Neural cell (in vitro differentiated cells): ENCODE measurements around the gene HOXC9. TPM values are rescaled to one million over a fixed set of nuclear protein-coding genes. Genes with fewer than 3 reads are reported as not detected.

Experiments
- H2AFZ ChIP-seq: fragments of 200-600, 300-800 bp; sonication (generic), shearing (Covaris generic); 2 replicates; pipeline ENCODE4 v1.6.0; 2014; ENCODE audit warnings: low read depth, mild to moderate bottlenecking, antibody characterized with exemption, low read length, moderate library complexity
- H3F3A ChIP-seq: fragments of 200-600 bp; shearing (Covaris generic); 2 replicates; pipeline ENCODE4 v1.6.1; 2016; ENCODE audit warnings: mild to moderate bottlenecking, moderate library complexity, mixed read lengths, antibody characterized with exemption, low read length; ENCODE audit not compliant: insufficient read depth, poor library complexity, severe bottlenecking
- H3K27ac ChIP-seq: fragments of 200-600, 300-800 bp; sonication (generic), shearing (Covaris generic); 2 replicates; pipeline ENCODE4 v1.5.1; 2014; ENCODE audit warnings: mild to moderate bottlenecking, low read length, moderate library complexity
- H3K27me3 ChIP-seq: fragments of 300-800, 200-600 bp; sonication (generic), shearing (Covaris generic); 2 replicates; pipeline ENCODE4 v1.6.0; 2014; ENCODE audit warnings: mild to moderate bottlenecking, low read depth, low read length, moderate library complexity; ENCODE audit not compliant: insufficient read depth
- H3K36me3 ChIP-seq: fragments of 300-800, 200-600 bp; sonication (generic), shearing (Covaris generic); 2 replicates; pipeline ENCODE4 v1.5.1; 2014; ENCODE audit warnings: mild to moderate bottlenecking, antibody characterized with exemption, low read length, moderate library complexity; ENCODE audit not compliant: insufficient read depth
- H3K4me2 ChIP-seq: fragments of 300-800, 200-600 bp; sonication (generic), shearing (Covaris generic); 2 replicates; pipeline ENCODE4 v1.6.0; 2014; ENCODE audit warnings: mild to moderate bottlenecking, low read length
- H3K4me3 ChIP-seq: fragments of 300-800, 200-600 bp; sonication (generic), shearing (Covaris generic); 2 replicates; pipeline ENCODE4 v1.5.1; 2014; ENCODE audit warnings: mild to moderate bottlenecking, low read length, moderate library complexity
- H3K79me2 ChIP-seq: fragments of 200-600 bp; shearing (Covaris generic); replicated peaks from 2 replicates; pipeline ENCODE4 v1.6.0; 2014; ENCODE audit warnings: mild to moderate bottlenecking, low read length, moderate library complexity; ENCODE audit not compliant: insufficient read depth
- H3K9ac ChIP-seq: fragments of 300-800, 200-600 bp; sonication (generic), shearing (Covaris generic); 2 replicates; pipeline ENCODE4 v1.6.1; 2016; ENCODE audit warnings: mild to moderate bottlenecking, low read length, mixed read lengths
- H3K9me2 ChIP-seq: fragments of 200-600 bp; shearing (Covaris generic); 2 replicates; pipeline ENCODE4 v1.6.1; 2016; ENCODE audit warnings: mild to moderate bottlenecking, low read length, mixed read lengths; ENCODE audit not compliant: insufficient read depth
- H3K9me3 ChIP-seq: fragments of 200-600, 300-800 bp; sonication (generic), shearing (Covaris generic); 2 replicates; pipeline ENCODE4 v1.6.1; 2016; ENCODE audit warnings: mild to moderate bottlenecking, mixed run types, low read length, moderate library complexity, mixed read lengths
- H4K20me1 ChIP-seq: fragments of 200-600 bp; shearing (Covaris generic); 2 replicates; pipeline ENCODE4 v1.6.1; 2016; ENCODE audit warnings: mild to moderate bottlenecking, mixed run types; ENCODE audit not compliant: insufficient read depth
- EP300 ChIP-seq: fragments of 450-650 bp; conservative IDR thresholded peaks from 2 replicates; pipeline ENCODE4 v1.6.1; 2014; ENCODE audit warnings: antibody characterized with exemption, mild to moderate bottlenecking, moderate library complexity; ENCODE audit not compliant: poor library complexity, severe bottlenecking
- EZH2 ChIP-seq: fragments of 200-600, 300-800 bp; shearing (Covaris generic), sonication (generic); IDR thresholded peaks from 2 replicates; pipeline ENCODE4 v1.6.1; 2014; ENCODE audit warnings: antibody characterized with exemption, low read length, borderline replicate concordance, mild to moderate bottlenecking; ENCODE audit not compliant: insufficient read depth, poor library complexity, severe bottlenecking
- MXI1 ChIP-seq: fragments of 450-650 bp; conservative IDR thresholded peaks from 2 replicates; pipeline ENCODE4 v1.6.1; 2014; ENCODE audit warnings: antibody characterized with exemption, mild to moderate bottlenecking; ENCODE audit not compliant: poor library complexity, severe bottlenecking
- POLR2AphosphoS5 ChIP-seq: IDR thresholded peaks from 2 replicates; pipeline ENCODE4 v1.6.1; 2012
- RAD21 ChIP-seq: fragments of 450-650 bp; conservative IDR thresholded peaks from 2 replicates; pipeline ENCODE4 v1.6.1; 2014; ENCODE audit warnings: antibody characterized with exemption, mild to moderate bottlenecking, moderate library complexity
- SMC3 ChIP-seq: fragments of 450-650 bp; conservative IDR thresholded peaks from 2 replicates; pipeline ENCODE4 v1.6.1; 2014; ENCODE audit warnings: antibody characterized with exemption, mild to moderate bottlenecking, moderate library complexity; ENCODE audit not compliant: poor library complexity
- TAF1 ChIP-seq: IDR thresholded peaks from 2 replicates; pipeline ENCODE4 v1.6.1; 2012; ENCODE audit warnings: low read depth
- polyA plus RNA-seq: library from polyadenylated mRNA; depleted of rRNA; stranded (reverse); fragments of >200 nt; gene quantifications from 2 replicates; pipeline ENCODE4 v1.2.3, GENCODE V29; 2014
- TF ChIP-seq, protein P1 (sequence below): IDR thresholded peaks from 2 replicates; pipeline ENCODE4 v1.6.1; 2012; ENCODE audit warnings: borderline replicate concordance
- TF ChIP-seq, protein P2 (sequence below): fragments of 450-650 bp; IDR thresholded peaks from 2 replicates; pipeline ENCODE4 v1.5.1; 2014; ENCODE audit warnings: antibody characterized with exemption, mild to moderate bottlenecking, moderate library complexity; ENCODE audit not compliant: poor library complexity, severe bottlenecking

HOXC9 gene
- polyA plus RNA-seq, 1 donor from 2014 or later: not detected

DNA sequence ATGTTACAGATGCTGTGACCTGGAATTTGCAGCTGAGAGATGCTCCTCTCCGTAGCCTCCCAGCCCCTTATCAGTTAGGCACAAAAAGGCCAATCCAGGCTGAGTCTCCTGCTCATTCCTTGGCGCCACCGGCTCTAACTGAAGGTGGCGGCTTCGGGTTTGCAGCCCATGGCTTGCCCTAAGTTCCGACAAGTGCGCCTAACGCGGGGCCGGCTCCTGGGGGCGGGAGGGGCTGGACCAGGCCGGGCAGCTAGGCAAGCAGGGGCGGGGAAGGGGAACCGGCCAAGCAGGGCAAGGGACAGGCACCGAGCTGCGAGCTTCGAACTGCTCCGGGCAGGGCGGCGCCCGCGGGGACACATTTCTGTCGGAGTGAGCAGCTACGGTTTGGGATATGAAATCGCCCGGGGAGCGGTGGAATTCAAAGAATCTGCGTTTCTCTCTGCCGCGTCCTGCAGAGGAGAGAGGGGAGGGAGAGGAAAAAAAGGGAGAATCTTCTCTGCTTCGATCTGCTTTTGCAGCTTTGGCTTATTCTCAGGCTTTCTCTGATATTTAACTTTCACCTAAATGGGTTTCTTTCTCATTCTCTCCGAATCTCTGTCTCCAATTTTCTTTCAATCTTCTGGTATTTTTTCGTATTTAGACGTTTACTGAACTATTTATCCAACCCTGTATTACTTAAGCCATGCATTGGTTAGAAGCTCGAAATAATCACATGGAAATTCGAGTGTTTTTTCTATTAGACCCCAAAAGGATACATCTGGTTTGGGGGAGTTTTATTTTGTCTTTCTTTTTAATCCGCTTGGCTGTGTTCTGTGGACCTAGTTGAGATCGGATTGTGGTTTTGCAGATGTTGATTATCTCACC lies 46.9 kb upstream of the HOXC9 start:
- Histone ChIP-seq H3K4me3 (no peak overlapping the region), H3F3A (no peaks in the 10 kb centered on the region), H2AFZ (no peak overlapping the region), H3K27ac (no peak overlapping the region), H3K9ac (no peak overlapping the region), H3K4me2 (no peak overlapping the region), H3K36me3 (no peaks in the 10 kb centered on the region), H3K9me3 (no peaks in the 10 kb centered on the region), H3K9me2 (no peaks in the 10 kb centered on the region), H4K20me1 (no peaks in the 10 kb centered on the region), H3K79me2 (no peaks in the 10 kb centered on the region), H3K27me3 (peaks cover 100% of the 10 kb centered on the region)
- TF ChIP-seq EZH2 (peak; percentile 87), SMC3 (no peak)
- TF ChIP-seq, protein P1, sequence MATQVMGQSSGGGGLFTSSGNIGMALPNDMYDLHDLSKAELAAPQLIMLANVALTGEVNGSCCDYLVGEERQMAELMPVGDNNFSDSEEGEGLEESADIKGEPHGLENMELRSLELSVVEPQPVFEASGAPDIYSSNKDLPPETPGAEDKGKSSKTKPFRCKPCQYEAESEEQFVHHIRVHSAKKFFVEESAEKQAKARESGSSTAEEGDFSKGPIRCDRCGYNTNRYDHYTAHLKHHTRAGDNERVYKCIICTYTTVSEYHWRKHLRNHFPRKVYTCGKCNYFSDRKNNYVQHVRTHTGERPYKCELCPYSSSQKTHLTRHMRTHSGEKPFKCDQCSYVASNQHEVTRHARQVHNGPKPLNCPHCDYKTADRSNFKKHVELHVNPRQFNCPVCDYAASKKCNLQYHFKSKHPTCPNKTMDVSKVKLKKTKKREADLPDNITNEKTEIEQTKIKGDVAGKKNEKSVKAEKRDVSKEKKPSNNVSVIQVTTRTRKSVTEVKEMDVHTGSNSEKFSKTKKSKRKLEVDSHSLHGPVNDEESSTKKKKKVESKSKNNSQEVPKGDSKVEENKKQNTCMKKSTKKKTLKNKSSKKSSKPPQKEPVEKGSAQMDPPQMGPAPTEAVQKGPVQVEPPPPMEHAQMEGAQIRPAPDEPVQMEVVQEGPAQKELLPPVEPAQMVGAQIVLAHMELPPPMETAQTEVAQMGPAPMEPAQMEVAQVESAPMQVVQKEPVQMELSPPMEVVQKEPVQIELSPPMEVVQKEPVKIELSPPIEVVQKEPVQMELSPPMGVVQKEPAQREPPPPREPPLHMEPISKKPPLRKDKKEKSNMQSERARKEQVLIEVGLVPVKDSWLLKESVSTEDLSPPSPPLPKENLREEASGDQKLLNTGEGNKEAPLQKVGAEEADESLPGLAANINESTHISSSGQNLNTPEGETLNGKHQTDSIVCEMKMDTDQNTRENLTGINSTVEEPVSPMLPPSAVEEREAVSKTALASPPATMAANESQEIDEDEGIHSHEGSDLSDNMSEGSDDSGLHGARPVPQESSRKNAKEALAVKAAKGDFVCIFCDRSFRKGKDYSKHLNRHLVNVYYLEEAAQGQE: no peak

DNA sequence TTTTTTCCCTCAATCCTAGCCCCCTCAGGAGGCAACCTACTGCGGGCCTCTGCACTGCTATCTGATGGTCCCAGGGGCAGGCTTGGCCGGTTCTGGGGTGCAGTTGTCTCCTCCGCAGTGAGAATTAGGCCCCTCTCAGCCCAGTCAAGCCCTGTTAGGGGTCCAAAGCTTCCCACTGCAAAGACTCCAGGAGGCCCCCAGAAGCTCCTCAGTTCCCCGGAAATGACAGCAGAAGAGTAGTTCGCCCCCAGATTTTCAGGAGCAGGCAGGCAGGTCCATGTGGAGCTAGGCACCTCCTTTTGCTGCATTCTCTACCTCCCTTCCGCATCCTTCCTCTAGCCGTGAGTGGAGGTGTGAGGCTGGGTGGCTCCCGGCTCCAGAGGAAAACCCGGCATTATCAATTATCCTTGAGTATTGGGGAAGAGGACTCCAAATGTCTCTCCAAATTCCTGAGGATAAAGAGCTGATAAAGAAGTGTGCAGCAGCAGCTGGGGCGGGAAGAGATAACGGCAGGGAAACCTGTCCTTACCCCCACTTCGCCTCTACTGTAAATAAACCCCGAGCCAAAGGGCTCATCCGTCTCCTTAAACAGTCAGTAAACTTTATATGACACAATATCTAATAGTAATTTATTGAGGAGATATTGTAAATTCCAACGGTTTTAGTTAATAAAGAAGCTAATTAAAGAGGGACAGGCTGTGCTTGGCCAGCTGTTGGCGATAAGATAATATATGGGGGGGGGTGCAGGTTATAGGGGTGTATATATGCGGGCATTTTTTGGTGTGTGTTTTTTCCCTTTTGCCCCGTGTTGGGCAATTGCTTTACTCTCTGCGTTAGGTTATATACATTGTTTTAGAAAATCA lies 45.9 kb upstream of the HOXC9 start:
- Histone ChIP-seq H3K9ac (no peak overlapping the region), H3F3A (no peaks in the 10 kb centered on the region), H3K27ac (no peak overlapping the region), H3K9me3 (no peaks in the 10 kb centered on the region), H3K9me2 (no peaks in the 10 kb centered on the region), H4K20me1 (no peaks in the 10 kb centered on the region), H3K79me2 (no peaks in the 10 kb centered on the region), H3K4me2 (no peak overlapping the region), H3K36me3 (no peaks in the 10 kb centered on the region), H2AFZ (no peak overlapping the region), H3K4me3 (no peak overlapping the region), H3K27me3 (peaks cover 100% of the 10 kb centered on the region)
- no peak for TF ChIP-seq POLR2AphosphoS5
- TF ChIP-seq, protein P2, sequence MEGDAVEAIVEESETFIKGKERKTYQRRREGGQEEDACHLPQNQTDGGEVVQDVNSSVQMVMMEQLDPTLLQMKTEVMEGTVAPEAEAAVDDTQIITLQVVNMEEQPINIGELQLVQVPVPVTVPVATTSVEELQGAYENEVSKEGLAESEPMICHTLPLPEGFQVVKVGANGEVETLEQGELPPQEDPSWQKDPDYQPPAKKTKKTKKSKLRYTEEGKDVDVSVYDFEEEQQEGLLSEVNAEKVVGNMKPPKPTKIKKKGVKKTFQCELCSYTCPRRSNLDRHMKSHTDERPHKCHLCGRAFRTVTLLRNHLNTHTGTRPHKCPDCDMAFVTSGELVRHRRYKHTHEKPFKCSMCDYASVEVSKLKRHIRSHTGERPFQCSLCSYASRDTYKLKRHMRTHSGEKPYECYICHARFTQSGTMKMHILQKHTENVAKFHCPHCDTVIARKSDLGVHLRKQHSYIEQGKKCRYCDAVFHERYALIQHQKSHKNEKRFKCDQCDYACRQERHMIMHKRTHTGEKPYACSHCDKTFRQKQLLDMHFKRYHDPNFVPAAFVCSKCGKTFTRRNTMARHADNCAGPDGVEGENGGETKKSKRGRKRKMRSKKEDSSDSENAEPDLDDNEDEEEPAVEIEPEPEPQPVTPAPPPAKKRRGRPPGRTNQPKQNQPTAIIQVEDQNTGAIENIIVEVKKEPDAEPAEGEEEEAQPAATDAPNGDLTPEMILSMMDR: no peak
- no peak for TF ChIP-seq SMC3
- no peak for TF ChIP-seq EZH2
- TF ChIP-seq MXI1: no peak
- TF ChIP-seq EP300: no peak
- TF ChIP-seq RAD21: no peak
- TF ChIP-seq, protein P1: no peak
- no peak for TF ChIP-seq TAF1
